Measurements from ENCODE around the gene KCNT2.
"Not testable (repeated sequence)": the region's sequence is repeated elsewhere in the genome, so short reads cannot be mapped to it uniquely, and the experiment has no call there.

Gene KCNT2

DNA sequence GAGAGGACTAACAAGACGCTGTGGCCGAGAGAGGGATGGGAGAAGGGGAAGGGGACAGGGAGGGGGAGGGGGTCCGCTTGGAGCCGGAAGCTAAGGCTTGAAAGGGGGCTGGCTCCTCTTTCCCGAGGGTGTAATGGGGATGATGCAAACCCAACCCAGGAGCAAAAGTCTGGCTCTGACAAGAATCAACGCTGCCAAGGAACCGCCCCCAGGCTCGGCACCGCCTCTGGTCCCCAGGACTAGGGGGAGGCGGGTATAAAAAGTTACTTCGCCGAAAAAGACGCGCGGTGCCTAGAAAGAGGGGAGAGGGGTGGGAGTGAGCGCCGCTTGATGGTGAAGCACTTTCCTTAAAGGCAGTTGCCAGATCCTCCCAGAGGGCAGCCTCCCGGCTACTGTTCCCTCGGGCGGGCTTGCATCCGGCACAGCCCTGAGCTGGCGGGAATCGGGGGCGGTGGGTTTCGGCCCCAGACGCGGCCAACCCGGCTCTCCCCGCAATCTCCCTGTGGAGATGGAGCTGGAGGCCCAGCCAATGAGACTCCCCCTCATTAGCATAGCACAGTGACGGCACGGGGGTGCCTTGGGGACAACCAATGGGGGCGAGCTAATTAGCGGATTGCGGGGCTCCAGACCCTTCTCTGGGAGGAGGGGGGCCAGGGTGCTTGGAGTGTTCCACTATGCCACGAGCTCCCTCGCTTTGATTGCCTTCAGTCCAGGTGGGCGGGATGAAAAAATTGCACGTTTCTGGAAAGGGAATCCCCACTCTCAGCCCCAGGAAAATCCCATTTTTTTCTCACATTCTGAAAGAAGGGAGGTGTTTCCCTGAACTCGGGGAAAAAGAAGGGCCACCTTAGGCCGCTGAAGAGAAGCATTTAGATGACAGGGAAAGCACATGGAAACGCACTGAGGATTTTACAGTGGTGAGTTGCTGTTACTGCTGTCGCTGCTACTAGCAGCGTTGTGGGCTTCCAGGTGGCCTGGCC, at the start of gene KCNT2:
Gene KCNT2 (minus strand): TSS at position 51 of the 980 bp plus-strand sequence. CDS start 131 bp downstream, outside the sequence.
- no peak for DNase-seq (ENCODE audit: low read depth)

GRCh38 chr1:196655494-196655893, 47.3 kb upstream of the KCNT2 start:
- DNase-seq (ENCODE audit: low read depth): no peak

DNA sequence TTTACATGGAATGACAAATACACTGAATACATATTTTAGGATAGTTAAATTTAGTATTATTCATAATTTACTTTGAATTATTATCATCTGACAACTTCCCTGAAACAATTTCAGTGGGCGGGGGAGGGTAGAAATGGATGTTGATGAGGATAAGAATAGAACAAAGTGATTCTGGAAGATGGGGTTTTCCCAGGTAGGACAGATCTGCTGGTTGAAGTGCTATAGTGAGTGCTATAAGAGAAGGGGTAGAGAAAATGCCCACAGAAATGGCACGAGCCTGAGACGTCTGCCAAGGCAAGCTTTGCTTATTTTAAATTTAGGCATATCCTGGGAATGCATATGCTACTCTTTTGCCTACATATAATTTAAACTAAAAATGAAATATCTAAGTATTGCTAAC, 46.8 kb upstream of the KCNT2 start:
- DNase-seq (ENCODE audit: low read depth): no peak

DNA sequence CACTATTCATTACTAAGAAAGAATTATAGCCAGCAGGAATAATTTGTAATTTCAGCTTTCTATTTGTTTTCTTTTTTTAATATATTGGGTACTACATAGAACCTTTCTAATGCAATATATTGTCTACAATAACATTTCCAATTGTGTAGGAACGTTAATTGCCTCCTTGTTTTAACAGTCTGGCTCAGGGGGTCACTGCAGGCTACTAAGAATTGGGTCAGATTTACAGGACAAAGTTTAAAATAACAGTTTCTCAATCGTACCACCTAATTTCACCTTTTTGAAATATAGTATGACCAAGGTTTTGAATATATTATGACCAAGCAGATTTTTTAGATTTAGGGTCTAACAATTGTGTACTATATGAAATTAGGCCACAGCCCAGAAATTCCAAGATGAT, 46.0 kb upstream of the KCNT2 start:
- no peak for DNase-seq (ENCODE audit: low read depth)

DNA sequence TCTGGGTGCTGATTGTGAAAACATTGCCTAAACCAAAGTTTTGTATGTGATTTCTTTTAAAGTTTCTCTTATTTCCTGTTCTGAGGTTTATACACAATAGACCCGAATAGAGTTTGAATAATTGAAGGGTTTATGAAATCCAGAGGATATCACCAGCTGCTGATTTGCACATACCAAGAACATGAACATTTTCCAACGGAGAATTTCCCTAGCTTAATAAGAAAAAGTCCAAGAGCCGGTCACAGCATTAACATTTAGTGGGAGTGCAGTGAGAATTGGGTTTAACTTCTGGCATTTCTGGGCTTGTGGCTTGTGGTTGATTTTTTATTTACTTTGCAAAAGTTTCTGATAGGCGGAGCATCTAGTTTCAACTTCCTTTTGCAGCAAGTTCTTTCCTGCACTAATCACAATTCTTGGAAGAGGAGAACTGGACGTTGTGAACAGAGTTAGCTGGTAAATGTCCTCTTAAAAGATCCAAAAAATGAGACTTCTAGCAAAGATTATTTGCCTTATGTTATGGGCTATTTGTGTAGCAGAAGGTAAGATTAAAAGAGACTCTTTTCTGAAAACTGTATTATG, 43.5 kb upstream of the KCNT2 start, which contains the start of gene CFH:
Gene CFH (plus strand): TSS at position 407 of the 579 bp plus-strand sequence. CDS start 75 bp downstream, at position 482.
- no peak for DNase-seq (ENCODE audit: low read depth)

DNA sequence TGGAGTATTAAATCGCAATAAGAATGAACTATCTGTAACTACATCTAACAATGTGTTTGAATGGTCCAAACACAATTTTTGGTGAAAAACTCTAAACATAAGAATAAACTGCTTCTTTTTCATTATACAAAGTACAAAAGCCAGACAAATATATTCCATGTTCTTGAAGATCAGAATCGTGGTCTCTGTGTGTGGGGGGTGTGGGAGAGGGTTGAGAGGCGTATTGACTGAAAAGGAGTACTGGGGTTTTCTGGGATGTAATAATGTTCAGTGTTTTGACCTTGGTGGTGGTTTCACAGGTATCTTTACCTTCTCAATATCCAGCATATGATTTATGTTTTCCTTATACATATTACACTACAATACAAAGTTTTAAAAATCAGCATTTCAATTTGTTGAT, 42.8 kb upstream of the KCNT2 start:
- no peak for DNase-seq (ENCODE audit: low read depth)

- DNase-seq (ENCODE audit: low read depth): no peak
Measured at GRCh38 chr1:196650403-196650802, 42.2 kb upstream of the KCNT2 start.

DNA sequence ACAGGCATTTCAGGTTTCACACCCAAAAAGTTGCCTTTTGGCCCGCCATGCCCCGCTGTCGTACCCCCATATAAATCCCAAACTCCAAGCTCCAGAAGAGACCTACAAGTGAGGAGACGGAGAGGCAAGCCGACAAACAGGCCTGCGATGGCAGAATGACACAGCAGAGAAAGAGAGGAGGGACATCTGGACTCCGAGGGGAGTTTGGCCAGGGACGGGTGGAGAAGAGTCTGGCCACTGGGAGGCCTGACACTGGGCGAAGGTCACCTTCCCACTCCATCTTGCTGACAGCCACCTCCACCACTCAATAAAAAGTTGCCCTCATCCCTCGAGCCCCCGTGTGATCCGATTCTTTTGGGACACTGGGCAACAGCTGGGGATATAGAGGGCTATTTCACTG, 41.8 kb upstream of the KCNT2 start:
- DNase-seq (ENCODE audit: low read depth): no peak

DNA sequence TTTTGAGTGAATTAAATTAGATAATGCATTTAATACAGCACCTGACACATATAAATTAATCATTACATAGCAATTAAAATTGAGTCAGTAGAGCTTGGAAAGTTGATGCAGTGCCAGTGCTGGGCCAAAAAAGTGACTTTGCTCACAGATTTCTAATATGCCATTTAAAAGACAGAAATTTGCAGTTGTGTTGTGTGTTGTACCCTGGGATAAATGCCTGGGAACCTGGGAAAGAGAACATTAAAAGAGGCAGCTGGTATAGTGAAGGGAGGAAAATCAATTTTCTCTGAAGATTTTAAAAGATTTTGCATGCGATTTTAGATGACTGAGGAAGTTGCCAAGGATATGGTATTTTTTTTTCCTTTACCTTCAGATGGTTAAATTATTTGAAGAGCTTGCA, 32.7 kb upstream of the KCNT2 start:
- DNase-seq (ENCODE audit: low read depth): no peak

DNA sequence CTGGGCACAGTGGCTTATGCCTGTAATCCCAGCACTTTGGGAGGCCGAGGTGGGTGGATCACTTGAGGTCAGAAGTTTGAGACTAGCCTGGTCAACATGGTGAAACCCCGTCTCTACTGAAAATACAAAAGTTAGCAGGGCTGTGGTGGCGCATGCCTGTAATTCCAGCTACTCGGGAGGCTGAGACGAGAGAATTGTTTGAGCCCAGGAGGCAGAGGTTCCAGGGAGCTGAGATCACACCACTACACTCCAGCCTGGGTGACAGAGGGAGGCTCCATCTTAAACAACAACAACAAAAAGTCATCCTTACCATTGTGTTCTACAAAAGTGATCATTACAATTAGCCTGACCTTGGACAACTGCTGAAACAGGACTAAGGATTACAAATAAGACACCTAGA, 31.1 kb upstream of the KCNT2 start:
- not testable (repeated sequence) for DNase-seq (ENCODE audit: low read depth)

- no peak for DNase-seq (ENCODE audit: low read depth)
Measured at GRCh38 chr1:196638466-196638865, 30.2 kb upstream of the KCNT2 start.

GRCh38 chr1:196637606-196638005, 29.4 kb upstream of the KCNT2 start:
- DNase-seq (ENCODE audit: low read depth): no peak

GRCh38 chr1:196628838-196629237, 20.6 kb upstream of the KCNT2 start:
- DNase-seq (ENCODE audit: low read depth): no peak

GRCh38 chr1:196623079-196623478, 14.8 kb upstream of the KCNT2 start:
- no peak for DNase-seq (ENCODE audit: low read depth)

DNA sequence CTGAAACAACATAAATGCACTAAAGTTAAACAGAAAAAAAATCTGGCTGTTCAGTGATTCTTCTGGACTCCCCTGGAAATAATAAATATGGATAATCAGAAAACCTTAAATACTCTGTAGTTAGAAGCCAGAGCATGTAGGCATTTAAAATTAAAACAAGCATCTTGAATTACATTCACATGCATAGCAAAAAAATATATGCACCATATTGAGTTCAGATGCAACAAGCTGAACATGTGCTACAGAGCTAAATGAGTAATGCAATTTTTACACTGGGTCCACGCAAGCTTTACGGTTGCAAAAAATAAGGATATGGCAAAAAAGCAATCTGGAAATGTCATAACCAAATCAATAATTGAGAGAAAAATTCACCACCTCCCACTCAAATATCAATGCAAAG, 11.5 kb upstream of the KCNT2 start:
- no peak for DNase-seq (ENCODE audit: low read depth)

DNA sequence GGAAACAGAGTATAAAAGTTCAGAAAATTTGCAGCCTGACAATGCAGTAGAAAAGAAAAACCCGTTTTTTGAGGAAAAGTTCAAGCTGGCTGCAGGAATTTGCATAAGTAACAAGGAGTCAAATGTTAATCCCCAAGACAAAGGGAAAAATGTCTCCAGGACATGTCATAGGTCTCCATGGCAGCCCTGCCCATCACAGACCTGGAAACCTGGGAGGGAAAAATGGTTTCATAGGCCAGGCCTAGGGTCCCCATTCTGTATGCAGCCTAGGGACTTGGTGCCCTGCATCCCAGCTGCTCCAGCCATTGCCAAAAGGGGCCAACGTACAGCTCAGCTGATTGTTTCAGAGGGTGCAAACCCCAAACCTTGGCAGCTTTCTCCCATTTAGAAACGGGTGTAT, 3.6 kb upstream of the KCNT2 start:
- DNase-seq (ENCODE audit: low read depth): no peak

DNA sequence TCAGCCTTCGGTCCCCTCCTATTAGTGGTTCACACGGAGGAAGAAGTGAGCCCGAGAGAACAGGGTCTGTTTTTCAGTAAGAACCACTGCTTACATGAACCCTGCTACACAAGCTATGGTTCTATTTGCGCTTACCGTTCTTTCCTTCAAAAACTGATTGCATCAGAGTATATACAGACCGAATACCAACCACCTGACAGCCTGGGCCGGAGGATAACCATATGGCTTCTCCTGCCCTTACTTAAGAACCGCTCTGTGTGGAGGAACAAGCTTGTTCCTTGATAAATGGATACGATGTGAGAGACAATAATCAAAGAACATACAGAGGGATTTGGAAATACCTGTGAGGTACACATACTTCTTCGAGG, 1.1 kb upstream of the KCNT2 start:
- no peak for DNase-seq (ENCODE audit: low read depth)

DNA sequence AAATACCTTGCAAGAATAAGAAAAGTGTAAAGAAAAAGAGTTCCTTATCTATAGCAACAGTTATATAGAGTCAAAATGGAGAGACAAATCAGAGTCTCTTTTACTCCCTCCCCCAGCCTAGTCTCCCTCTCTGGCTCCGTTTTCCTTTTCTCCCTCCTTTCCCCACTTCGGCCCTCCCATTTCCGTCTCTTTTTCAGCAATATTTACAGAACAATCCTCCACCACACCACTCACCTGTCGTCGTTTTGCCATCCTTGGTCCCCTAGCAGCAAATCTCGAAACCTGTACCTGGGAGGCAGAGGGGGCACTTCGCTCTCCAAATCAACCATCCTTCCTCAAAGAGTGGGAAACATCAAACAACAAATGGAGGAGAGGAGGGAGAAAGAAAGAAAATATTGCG, 259 bp downstream of the KCNT2 start:
- no peak for DNase-seq (ENCODE audit: low read depth)

DNA sequence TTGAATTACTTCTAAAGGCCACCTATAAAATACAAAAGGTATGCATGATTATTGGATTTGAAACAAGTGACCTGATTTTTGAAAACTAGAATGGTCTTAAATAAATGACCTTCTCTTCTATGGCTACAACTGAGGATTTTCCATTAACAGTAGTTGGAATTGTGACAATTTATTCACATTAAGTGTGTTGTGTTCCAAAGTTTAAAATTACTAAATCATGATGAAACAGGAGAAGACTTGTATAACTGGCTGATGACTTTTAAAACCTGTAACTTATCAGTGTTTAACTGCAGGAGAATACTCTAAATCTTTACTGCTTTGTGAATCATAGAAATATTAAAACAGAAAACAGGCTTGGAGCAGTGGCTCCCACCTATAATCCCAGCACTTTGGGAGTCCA, 4.6 kb downstream of the KCNT2 start:
- DNase-seq (ENCODE audit: low read depth): no peak

GRCh38 chr1:196598942-196599748, 9.1 kb downstream of the KCNT2 start:
- DNase-seq (ENCODE audit: low read depth): no peak

DNA sequence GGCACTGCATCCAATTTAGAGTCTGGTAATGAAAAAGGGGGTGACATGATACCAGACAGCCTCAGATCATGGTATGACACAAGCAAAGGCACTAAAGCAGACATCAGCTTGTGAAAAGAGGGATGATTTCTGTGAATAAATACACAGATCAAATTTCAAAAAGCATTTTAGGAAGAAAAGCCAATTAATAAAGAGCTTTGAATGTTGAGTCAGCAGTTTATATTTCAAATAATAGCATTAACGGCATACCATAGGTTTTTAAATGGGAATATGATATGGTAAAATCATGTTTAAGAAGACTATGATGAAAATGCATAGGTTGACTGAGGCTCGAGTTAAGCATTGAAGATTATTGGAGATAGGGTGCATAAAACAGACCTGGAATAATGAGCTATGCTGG, 13.5 kb downstream of the KCNT2 start:
- DNase-seq (ENCODE audit: low read depth): no peak

DNA sequence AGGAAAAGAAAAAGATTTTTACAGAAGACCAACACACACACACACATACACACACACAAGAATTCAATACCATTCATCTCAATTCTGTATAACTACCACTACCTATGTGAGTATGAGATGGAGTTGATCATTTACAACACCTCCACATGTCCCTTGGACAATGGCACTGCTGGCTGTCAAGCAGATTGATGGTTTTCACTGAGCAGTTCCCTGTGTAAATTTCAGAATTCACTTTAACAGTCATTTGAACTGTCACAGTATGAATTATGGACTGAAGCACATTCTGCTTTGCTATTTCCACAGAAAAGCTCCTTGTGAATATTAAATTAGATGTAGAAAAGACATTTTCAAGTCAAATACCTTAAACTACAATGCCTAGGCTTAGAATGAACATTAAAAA, 14.3 kb downstream of the KCNT2 start:
- no peak for DNase-seq (ENCODE audit: low read depth)

DNA sequence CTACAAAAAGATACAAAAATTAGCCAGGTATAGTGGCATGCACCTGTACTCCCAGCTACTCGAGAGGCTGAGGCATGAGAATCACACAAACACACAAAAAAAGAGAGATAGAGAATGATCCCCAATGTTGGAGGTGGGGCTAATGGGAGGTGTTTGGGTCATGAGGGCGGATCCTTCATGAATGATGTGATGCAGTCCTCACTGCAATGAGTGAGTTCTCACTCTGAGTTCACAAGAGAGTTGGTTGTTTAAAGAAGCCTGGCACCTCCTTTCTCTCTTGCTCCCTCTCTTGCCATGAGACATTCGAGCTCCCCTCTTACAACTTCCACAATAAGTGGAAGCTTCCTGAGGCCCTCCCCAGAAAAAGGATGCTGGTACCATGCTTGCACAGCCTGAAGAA, 17.3 kb downstream of the KCNT2 start:
- DNase-seq (ENCODE audit: low read depth): no peak

Data from activated T-cell treated with anti-CD3 and anti-CD28 coated beads for 48 hours (primary cell).